Stomach (tissue), 9 donors: ENCODE measurements around the gene TELO2. TPM values are rescaled to one million over a fixed set of nuclear protein-coding genes. Genes with fewer than 3 reads are reported as not detected.

Experiments used
- DNase-seq, 2 donors: peaks; one replicate each; pipeline versions ENCODE4 v3.0.0 to v3.0.0-alpha.2; 2013 to 2019
- H3K27ac ChIP-seq, 5 donors: fragments of 200-600 bp in 4 of 5; sonication (generic) in 4 of 5; one replicate each; pipeline ENCODE4 v1.5.1; 2013 to 2019; ENCODE audit warnings: mild to moderate bottlenecking in 1 of 5, moderate library complexity in 1 of 5
- H3K27me3 ChIP-seq, 3 donors: fragments of 200-600 bp; sonication (generic); one replicate each; pipeline ENCODE4 v1.5.1; 2017 to 2019; ENCODE audit warnings: mixed run types in 1 of 3
- H3K36me3 ChIP-seq, 4 donors: fragments of 200-600 bp; sonication (generic); 1 replicate in 3 of 4; 2 replicates in 1 of 4; pipeline ENCODE4 v1.5.1; 2016 to 2019
- H3K4me1 ChIP-seq, 4 donors: fragments of 200-600 bp; sonication (generic); one replicate each; pipeline ENCODE4 v1.5.1; 2016 to 2019
- H3K4me3 ChIP-seq, 4 donors: fragments of 200-600 bp; sonication (generic) in 3 of 4; one replicate each; pipeline ENCODE4 v1.5.1; 2016 to 2019; ENCODE audit warnings: mild to moderate bottlenecking in 1 of 4
- H3K9me3 ChIP-seq, 4 donors: fragments of 200-600 bp; sonication (generic); one replicate each; pipeline ENCODE4 v1.5.1; 2016 to 2019
- EP300 ChIP-seq: sonication (generic); formaldehyde crosslinking; IDR thresholded peaks from one replicate; pipeline ENCODE4 v1.6.1; 2017; ENCODE audit warnings: antibody characterized with exemption
- POLR2A ChIP-seq, 4 donors: fragments of 450-650 bp; IDR thresholded peaks; one replicate each; pipeline ENCODE4 v1.6.1; 2016; ENCODE audit warnings: antibody characterized with exemption in 4 of 4, control low read depth in 2 of 4, mild to moderate bottlenecking in 1 of 4, moderate library complexity in 1 of 4
- POLR2AphosphoS5 ChIP-seq, 3 donors: sonication (generic); formaldehyde crosslinking; IDR thresholded peaks; one replicate each; pipeline ENCODE4 v1.6.1; 2016; ENCODE audit warnings: antibody characterized with exemption in 3 of 3
- WGBS, 5 donors: extraction: QIAGEN DNeasy Blood & Tissue Kit in 3 of 5; methylation state at CpG; one replicate each; pipeline versions ENCODE4 v1.1.5 to v1.1.7; 2013 to 2018; 5-methylcytosine and 5-hydroxymethylcytosine counted together
- intact Hi-C: fragments of 100-400 bp; cut with DNase I; formaldehyde crosslinking; loops from one replicate; pipeline ENCODE4 v1.15.1; 2023; ENCODE audit warnings: low total_unique reads
- polyA plus RNA-seq, 3 donors: library from polyadenylated mRNA; stranded (reverse); fragments of 200-250 nt; gene quantifications; one replicate each; pipeline ENCODE4 v1.2.3, GENCODE V29; 2013
- total RNA-seq, 5 donors: library from RNA; depleted of rRNA; stranded (reverse); fragments of >200 nt; gene quantifications; one replicate each; pipeline versions ENCODE4 v1.1.0 to v1.2.3, GENCODE V29; 2014 to 2016
- TF ChIP-seq, protein P1 (sequence below), 7 experiments: fragments of 450-650 bp in 4 of 7; fragments of 200-600 bp in 3 of 7; sonication (generic) in 3 of 7; IDR thresholded peaks; one replicate each; pipeline ENCODE4 v1.5.1; 2016 to 2019; ENCODE audit warnings: antibody characterized with exemption in 7 of 7, control low read depth in 2 of 7, mild to moderate bottlenecking in 1 of 7
- donor health status: healthy with polysubstance abuse.
- donor health status: Bipolar disorder and iron deficiency.
- donor health status: healthy.

Gene TELO2
- total and polyA plus RNA-seq, 8 donors: 12.4 to 107 (median 32.1) TPM

DNA sequence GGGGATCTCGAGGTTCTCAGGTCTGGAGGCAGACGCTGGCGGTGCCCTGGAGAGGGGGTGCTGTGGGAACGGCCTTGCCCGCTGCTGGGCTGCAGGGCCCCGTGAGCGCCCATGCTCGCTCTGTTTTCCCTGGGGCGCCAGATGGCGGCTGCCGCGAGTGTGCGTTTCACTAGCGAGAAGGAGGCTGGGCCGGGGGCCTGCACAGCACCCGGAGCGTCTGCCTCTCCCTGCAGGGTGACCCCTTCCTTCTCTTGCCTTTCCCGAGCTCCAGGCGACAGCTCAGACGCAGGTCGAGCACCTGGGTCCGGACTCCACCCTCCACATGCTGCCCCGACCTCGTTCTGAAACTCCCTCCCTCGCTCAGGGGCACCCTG is 2.7 kb downstream of the TELO2 start:
- DNase-seq: no peak
- WGBS, 5 donors: 90 to 96% (median 92%) methylated on average over 15 to 25 of the region's 25 CpGs
- Histone ChIP-seq H3K27me3 (no peaks in the 10 kb centered on the region), H3K36me3 (peaks cover 38 to 63% (median 60%) of the 10 kb centered on the region in 4 donors), H3K4me1 (peaks cover 15 to 32% (median 28%) of the 10 kb centered on the region in 4 donors), H3K4me3 (no peak overlapping the region), H3K9me3 (no peaks in the 10 kb centered on the region), H3K27ac (no peak overlapping the region)
- TF ChIP-seq POLR2AphosphoS5 (IDR thresholded peaks at IDR 0.05): no peak
- TF ChIP-seq, protein P1, sequence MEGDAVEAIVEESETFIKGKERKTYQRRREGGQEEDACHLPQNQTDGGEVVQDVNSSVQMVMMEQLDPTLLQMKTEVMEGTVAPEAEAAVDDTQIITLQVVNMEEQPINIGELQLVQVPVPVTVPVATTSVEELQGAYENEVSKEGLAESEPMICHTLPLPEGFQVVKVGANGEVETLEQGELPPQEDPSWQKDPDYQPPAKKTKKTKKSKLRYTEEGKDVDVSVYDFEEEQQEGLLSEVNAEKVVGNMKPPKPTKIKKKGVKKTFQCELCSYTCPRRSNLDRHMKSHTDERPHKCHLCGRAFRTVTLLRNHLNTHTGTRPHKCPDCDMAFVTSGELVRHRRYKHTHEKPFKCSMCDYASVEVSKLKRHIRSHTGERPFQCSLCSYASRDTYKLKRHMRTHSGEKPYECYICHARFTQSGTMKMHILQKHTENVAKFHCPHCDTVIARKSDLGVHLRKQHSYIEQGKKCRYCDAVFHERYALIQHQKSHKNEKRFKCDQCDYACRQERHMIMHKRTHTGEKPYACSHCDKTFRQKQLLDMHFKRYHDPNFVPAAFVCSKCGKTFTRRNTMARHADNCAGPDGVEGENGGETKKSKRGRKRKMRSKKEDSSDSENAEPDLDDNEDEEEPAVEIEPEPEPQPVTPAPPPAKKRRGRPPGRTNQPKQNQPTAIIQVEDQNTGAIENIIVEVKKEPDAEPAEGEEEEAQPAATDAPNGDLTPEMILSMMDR (IDR thresholded peaks at IDR 0.05): no peak
- no peak for TF ChIP-seq POLR2A (IDR thresholded peaks at IDR 0.05)
- TF ChIP-seq EP300: no peak
- intact Hi-C loops: no loop called here

DNA sequence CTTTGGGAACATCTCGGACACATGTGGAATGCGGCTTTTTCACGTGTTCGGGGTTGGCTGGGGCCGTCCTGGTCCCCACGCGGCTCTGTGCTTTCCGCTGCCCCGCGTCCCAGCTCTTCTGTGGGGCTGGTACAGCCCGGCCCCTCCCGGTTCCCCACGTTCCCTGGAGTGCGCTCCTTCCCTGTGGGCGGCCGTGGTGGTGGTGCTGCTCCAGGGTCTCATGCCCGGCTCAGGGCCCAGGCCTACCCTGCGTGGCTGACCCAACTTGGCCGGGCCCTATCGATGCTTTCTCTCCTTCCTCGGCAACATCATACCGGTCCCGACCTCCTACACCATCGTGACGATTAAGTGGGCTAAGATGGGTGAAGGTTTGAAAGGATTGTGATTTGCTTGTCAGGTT is 3.3 kb downstream of the TELO2 start:
- Histone ChIP-seq H3K27ac (no peak overlapping the region), H3K4me3 (no peak overlapping the region), H3K27me3 (no peaks in the 10 kb centered on the region), H3K36me3 (peaks cover 44 to 68% (median 66%) of the 10 kb centered on the region in 4 donors), H3K9me3 (no peaks in the 10 kb centered on the region), H3K4me1 (peaks cover 15 to 32% (median 28%) of the 10 kb centered on the region in 4 donors)
- 91 to 95% (median 92%) methylated on average over 22 to 25 of the region's 25 CpGs for WGBS, 5 donors
- DNase-seq: no peak
- intact Hi-C loops: no loop called here
- TF ChIP-seq EP300 (no peak), POLR2A (IDR thresholded peaks at IDR 0.05) (no peak), POLR2AphosphoS5 (IDR thresholded peaks at IDR 0.05) (no peak)
- TF ChIP-seq, protein P1 (IDR thresholded peaks at IDR 0.05): no peak

DNA sequence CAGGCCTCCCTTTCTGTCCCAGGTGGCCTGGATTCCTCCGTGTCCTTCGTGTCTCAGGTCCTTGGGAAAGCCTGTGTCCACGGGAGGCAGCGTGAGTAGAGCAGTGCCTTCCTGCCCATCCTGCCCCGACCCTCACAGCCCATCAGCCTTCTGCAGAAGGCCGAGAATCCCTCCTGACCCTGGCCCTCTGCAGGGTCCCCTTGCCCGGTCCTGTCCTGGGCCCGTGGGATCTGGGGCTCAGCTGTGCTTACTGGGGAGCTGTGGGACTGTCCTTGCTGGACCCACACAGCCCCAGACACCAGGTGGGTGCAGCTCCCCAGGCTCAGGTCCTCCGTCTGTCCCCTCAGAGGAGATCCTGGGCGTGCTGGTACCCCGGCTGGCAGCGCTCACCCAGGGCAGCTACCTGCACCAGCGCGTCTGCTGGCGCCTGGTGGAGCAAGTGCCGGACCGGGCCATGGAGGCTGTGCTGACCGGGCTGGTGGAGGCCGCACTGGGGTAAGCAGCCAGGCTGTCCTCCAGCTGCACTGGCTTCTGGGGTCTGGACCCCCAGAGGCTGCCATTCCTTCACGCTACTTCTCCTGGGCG is 3.9 kb downstream of the TELO2 start:
- intact Hi-C loops: no loop called here
- no peaks in the 10 kb centered on the region for H3K9me3 ChIP-seq
- peaks cover 50 to 75% (median 73%) of the 10 kb centered on the region in 4 donors for H3K36me3 ChIP-seq
- no peaks in the 10 kb centered on the region for H3K27me3 ChIP-seq
- peaks cover 15 to 32% (median 28%) of the 10 kb centered on the region in 4 donors for H3K4me1 ChIP-seq
- H3K4me3 ChIP-seq: no peak overlapping the region
- H3K27ac ChIP-seq: no peak overlapping the region
- TF ChIP-seq, protein P1 (IDR thresholded peaks at IDR 0.05): no peak
- TF ChIP-seq POLR2AphosphoS5 (IDR thresholded peaks at IDR 0.05) (no peak), POLR2A (IDR thresholded peaks at IDR 0.05) (no peak)
- no peak for DNase-seq
- WGBS, 5 donors: 84 to 95% (median 93%) methylated on average over 6 to 21 of the region's 21 CpGs

DNA sequence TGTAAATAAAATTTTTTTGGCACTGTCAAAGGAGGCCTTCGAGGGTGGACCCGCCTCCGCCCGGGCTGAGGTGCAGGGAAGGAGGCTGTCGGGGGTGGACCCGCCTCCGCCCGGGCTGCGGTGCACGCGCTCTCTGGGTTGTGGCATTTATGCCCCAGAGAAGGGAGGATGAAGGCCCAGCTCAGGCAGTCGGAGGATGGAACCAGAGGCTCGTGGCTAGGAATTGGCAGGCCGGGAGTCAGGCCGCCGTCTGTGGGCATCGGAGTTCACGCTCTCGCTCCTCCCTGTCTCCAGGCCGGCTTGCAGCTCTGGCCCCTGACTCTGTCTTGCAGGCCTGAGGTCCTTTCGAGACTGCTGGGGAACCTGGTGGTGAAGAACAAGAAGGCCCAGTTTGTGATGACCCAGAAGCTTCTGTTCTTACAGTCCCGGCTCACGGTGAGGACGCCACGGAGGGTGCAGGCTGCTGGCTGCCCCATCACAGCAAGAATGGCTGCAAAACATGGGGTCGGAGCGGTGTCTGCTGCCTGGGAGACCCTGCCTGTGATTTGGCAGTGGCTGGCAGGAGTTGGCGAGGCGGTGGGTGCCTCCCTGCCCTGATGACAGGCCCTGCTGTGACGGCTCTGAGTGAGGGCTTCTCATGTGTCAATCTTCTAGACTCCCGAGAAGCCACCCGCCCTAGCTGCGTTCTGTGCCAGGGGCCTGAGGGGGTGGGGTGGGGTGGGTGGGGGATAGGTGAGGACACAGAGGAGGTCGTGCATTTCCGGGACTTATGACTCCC is 5.9 kb downstream of the TELO2 start:
- intact Hi-C loops: no loop called here
- DNase-seq: no peak
- H3K27ac ChIP-seq: no peak overlapping the region
- H3K27me3 ChIP-seq: no peaks in the 10 kb centered on the region
- H3K4me3 ChIP-seq: no peak overlapping the region
- H3K36me3 ChIP-seq: peaks cover 65 to 94% (median 91%) of the 10 kb centered on the region in 4 donors
- 91 to 96% (median 94%) methylated on average over 25 to 35 of the region's 35 CpGs for WGBS, 5 donors
- peaks cover 6 to 17% (median 14%) of the 10 kb centered on the region in 4 donors for H3K4me1 ChIP-seq
- no peaks in the 10 kb centered on the region for H3K9me3 ChIP-seq
- TF ChIP-seq EP300: no peak
- TF ChIP-seq POLR2A (IDR thresholded peaks at IDR 0.05): no peak
- TF ChIP-seq, protein P1 (IDR thresholded peaks at IDR 0.05): no peak
- TF ChIP-seq POLR2AphosphoS5 (IDR thresholded peaks at IDR 0.05): no peak
